HEK293 (cell line): Measurements from ENCODE around the gene BRPF1.

Source experiments
- CTCF ChIP-seq: fragments of 450-650 bp; formaldehyde crosslinking; IDR thresholded peaks from 2 replicates; pipeline ENCODE4 v1.5.1; 2016; ENCODE audit warnings: missing biosample characterization, missing genetic modification characterization
- ZBTB10 ChIP-seq: fragments of 450-650 bp; formaldehyde crosslinking; IDR thresholded peaks from 2 replicates; pipeline ENCODE4 v1.5.1; 2016; ENCODE audit warnings: missing biosample characterization, missing genetic modification characterization
- ZNF501 ChIP-seq: fragments of 450-650 bp; formaldehyde crosslinking; IDR thresholded peaks from 2 replicates; pipeline ENCODE4 v1.5.1; 2016; ENCODE audit warnings: missing biosample characterization, missing genetic modification characterization
- ZNF585B ChIP-seq: fragments of 450-650 bp; formaldehyde crosslinking; IDR thresholded peaks from 2 replicates; pipeline ENCODE4 v1.5.1; 2016; ENCODE audit warnings: missing biosample characterization, missing genetic modification characterization
- TF ChIP-seq, protein P1 (sequence below): fragments of 450-650 bp; formaldehyde crosslinking; IDR thresholded peaks from 2 replicates; pipeline ENCODE4 v1.5.1; 2016; ENCODE audit warnings: missing biosample characterization, missing genetic modification characterization, low read depth

DNA sequence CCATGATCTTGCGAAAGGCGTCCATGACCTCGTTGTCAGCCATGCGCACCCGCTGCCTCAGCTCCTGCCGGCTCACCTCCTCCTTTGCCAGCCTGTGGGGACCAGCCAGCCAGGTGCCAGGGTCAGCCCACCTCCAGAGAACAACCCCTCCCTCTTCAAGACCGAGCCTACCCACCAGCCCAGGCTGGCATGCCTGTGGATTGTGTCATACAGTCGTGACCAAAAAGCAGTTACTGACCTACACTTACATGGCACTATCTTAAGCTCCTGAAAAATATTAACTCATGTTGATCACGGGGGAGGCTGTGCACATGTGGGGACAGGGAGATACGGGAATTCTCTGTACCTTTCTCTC is 48.9 kb downstream of the BRPF1 start:
- TF ChIP-seq ZNF585B (tag by site-specific recombination) = no peak
- TF ChIP-seq CTCF (tag by site-specific recombination) = no peak
- TF ChIP-seq ZBTB10 (tag by site-specific recombination) = no peak
- no peak for TF ChIP-seq ZNF501
- TF ChIP-seq, protein P1, sequence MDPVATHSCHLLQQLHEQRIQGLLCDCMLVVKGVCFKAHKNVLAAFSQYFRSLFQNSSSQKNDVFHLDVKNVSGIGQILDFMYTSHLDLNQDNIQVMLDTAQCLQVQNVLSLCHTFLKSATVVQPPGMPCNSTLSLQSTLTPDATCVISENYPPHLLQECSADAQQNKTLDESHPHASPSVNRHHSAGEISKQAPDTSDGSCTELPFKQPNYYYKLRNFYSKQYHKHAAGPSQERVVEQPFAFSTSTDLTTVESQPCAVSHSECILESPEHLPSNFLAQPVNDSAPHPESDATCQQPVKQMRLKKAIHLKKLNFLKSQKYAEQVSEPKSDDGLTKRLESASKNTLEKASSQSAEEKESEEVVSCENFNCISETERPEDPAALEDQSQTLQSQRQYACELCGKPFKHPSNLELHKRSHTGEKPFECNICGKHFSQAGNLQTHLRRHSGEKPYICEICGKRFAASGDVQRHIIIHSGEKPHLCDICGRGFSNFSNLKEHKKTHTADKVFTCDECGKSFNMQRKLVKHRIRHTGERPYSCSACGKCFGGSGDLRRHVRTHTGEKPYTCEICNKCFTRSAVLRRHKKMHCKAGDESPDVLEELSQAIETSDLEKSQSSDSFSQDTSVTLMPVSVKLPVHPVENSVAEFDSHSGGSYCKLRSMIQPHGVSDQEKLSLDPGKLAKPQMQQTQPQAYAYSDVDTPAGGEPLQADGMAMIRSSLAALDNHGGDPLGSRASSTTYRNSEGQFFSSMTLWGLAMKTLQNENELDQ (tag by site-specific recombination) = no peak
